HuH-7 (cell line): Measurements from ENCODE around the gene CDK17.
"Not testable (repeated sequence)": the region's sequence is repeated elsewhere in the genome, so short reads cannot be mapped to it uniquely, and the experiment has no call there.

ENCODE experiments used
- DNase-seq: peaks from one replicate; pipeline ENCODE4 v3.0.0; 2011; ENCODE audit warnings: low spot score

The CDK17 gene

GRCh38 chr12:96399919-96400630, at the start of gene CDK17:
TSS of gene CDK17 (minus strand) at chr12:96400439. CDS start at chr12:96334836, 65,603 bp downstream.
- peak; percentile 84 for DNase-seq

GRCh38 chr12:96448300-96448699, 48.1 kb upstream of the CDK17 start:
- DNase-seq = no peak

- no peak for DNase-seq
Measured at GRCh38 chr12:96447256-96447655, 47.0 kb upstream of the CDK17 start.

- no peak for DNase-seq
Measured at GRCh38 chr12:96445691-96446583, 45.7 kb upstream of the CDK17 start.

DNA sequence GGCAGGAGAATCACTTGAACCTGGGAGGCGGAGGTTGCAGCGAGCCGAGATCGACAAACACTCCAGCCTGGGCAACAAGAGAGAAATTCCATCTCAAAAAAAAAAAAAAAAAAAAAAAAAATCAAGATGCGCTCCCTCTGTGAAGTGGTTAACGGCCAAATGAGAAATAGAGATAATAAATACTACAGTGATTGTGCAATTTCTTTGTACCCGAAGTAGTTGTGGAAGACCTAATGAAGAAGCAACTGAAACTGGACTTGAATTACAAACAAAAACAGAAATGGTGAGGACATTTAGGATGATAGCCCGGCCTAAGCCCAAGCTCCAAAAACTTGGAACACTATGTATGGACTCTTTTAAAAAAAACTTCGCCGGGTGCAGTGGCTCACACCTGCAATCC, 44.2 kb upstream of the CDK17 start:
- no peak for DNase-seq

DNA sequence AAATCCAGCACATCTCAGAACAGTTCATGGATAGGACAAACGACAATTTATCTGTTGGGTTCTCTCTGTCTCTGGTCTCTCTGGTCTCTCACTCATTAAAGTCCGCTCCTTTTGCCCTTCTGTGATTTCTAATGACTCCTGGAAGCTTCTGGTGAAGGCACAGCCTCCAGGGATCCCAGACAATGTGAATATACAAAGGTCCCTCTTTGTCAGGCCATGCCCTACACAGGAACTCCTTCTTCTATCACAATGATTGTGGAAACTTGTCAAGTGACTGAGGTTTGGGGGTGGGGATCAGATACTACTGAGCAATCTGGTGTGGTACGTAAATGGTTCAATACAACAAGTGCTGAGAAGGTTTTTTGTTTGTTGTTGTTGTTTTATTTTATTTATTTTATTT, 42.7 kb upstream of the CDK17 start:
- DNase-seq = no peak

GRCh38 chr12:96441816-96442215, 41.6 kb upstream of the CDK17 start:
- no peak for DNase-seq

GRCh38 chr12:96438330-96438729, 38.1 kb upstream of the CDK17 start:
- DNase-seq = no peak

DNA sequence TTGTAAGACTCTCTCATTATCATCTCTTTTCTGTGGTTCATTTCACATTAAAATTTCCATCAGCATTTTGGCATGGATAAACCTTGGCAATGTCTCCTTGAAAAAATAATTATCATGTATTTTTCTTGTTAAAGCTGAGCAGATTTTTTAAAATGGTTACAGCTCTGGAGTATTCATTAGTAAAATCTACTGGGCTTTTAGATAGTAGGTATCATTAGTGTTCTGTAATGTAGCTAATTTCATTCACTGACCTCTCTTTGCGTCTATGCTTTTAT, 36.9 kb upstream of the CDK17 start:
- DNase-seq = no peak

GRCh38 chr12:96436366-96437170, 36.3 kb upstream of the CDK17 start:
- no peak for DNase-seq

DNA sequence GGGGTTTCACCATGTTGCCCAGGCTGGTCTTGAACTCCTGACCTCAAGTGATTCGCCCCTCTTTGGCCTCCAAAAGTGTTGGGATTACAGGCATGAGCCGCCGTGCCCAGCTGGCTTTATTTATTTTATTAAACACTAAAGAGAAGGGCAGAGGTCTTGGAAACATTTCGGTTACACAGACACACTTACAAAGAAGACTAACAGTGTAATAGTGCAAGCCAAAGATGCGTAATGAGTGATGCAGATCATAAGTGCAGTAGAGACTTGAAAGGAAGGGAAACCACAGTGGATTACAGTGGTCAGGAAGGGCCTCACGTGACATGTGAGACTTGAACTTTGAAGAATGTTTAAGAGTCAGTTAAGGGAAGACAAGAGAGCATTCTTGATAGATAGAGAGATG, 33.9 kb upstream of the CDK17 start:
- no peak for DNase-seq

DNA sequence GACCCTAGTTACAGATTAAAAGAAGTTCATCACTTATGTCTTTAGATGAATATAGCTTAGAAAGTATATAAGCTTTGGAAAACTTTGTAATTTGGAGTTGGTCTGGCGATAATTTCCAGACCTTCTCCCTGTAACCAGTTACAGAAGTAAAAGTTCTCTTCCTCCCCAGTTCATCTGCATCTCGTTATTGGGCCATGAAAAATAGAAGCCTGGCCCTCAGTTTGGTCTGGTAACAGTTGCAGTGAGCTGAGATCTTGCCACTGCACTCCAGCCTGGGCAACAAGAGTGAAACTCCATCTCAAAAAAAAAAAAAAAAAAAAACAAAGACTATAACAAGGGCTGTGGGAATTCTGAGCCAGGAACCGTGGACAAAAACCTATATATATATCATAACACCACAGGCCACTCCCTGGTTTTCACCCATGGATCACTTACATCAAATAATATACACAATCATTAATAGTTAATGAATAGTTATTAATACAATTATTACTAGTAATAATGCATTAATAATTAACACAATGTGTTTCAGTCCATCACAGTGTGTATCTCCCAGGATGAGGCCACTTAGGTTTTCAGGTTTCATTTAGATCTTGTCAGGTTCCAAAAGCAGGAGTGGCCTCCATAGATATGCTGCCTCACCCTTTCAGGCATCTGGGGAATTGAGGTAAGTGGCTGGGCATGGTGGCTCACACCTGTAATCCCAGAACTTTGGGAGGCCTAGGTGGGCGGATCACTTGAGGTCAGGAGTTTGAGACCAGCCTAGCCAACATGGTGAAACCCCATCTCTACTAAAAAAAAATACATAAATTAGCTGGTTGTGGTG, 32.5 kb upstream of the CDK17 start:
- DNase-seq = not testable (repeated sequence)

GRCh38 chr12:96431067-96431466, 30.8 kb upstream of the CDK17 start:
- no peak for DNase-seq

GRCh38 chr12:96427269-96427729, 27.1 kb upstream of the CDK17 start:
- no peak for DNase-seq

GRCh38 chr12:96425951-96426350, 25.7 kb upstream of the CDK17 start:
- DNase-seq = no peak

DNA sequence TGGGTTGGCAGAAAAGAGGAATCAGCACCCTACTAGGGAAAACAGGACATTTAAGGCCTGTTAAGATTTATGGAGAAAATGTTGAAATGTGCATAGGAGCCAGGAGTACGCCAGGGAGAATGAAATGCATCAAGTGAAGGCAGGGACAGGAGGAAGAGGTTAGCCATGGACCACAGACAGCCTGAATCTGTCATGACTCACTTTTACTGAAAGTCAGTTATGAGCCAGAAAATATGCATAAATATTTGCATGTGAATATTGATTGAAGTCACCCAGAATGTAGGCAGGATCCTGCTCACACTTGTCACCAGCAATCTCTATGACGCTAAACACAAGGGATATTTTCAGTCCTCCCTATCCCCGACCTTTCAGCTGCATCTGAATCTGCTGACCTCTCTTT, 25.1 kb upstream of the CDK17 start:
- DNase-seq = no peak

- no peak for DNase-seq
Measured at GRCh38 chr12:96424601-96425000, 24.4 kb upstream of the CDK17 start.

DNA sequence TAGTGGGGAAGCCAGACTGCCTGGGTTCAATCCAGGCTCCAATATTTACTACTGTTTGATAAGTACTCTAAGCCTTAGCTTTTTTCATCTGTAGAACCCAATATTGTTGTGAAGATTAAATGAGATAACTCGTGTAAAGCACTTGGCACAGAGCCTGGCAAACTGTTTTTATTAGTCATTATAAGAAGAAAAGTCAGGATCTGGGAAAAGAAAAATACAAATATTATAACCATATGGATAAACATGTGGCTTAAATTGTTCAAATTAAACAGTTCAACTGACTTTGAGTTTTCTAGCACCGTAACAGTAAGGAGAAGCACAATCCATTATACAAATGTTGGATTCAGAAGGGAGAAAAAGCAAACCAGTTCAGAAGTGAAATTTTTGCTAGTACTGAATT, 22.0 kb upstream of the CDK17 start:
- no peak for DNase-seq

DNA sequence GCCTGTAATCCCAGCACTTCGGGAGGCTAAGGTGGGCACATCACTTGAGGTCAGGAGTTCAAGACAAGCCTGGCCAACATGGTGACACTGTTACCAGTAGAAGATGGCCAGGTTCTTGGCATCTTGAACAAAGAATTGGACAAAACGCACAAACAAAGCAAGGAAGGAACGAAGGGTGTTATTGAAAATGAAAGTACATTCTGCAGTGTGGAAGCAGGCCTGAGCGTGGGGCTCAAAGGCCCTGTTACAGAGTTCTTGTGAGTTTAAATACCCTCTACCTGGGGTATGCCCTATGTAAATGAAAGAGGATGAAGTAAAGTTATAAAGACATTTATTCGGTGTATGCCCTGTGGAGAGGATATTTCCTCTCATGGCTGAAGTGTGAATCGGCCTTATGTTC, 20.8 kb upstream of the CDK17 start:
- DNase-seq = no peak

DNA sequence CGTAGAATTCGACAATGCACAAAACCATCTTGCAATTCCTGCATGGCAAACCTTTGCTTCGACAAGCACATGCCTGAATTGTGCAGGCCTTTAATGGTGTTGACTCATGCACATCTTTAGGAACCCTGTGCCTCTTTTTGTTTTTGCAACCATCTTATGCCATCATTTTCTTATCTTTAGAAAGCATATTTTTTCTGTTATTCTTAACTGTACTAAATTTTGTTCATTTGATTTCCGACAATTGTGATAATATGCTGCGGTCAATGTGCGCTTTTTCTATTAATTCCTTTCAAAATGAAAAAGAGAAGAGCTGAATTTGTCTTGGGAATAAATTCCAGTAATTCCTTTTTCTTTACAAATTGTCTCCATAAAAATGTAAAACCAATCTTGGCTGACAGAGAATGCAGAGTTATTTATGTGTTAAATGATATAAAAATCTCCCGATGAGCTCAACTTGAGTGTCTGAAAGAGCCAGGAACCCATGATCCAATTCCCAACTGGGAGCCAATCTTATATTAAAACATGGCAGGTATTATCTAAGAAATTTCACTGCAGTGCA, 20.1 kb upstream of the CDK17 start:
- no peak for DNase-seq

DNA sequence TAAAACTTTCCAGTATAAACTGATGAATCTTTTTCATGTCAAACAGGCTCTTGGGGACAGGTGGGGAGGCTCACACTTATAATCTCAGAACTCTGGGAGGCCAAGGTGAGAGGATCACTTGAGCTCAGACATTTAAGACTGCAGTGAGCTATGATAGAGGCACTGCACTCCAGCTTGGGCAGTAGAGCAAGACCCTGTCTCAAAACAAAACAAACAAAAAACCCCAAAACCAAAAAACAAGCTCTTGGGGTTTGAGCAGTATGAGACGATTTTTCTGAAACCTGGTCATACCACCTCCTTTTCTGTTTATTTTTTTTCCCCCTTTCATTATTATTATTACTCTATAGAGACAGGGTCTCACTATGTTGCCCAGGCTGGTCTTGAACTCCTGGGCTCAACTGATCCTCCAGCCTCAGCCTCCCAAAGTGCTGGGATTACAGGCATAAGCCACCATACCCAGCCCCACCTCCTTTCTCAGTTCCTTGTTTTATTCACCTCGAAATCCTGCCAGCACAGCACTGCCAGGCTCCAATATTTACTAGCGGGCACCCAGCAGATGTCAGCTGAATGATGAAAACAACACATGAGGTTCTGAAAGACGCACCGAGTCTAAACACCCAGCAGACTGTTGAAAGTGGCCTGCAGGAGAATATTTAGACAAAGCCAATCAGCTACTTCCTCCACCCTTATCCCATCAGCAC, 19.5 kb upstream of the CDK17 start:
- DNase-seq = no peak
